K562 (cell line): Measurements from ENCODE around the gene NEDD1. TPM values are rescaled to one million over a fixed set of nuclear protein-coding genes. Genes with fewer than 3 reads are reported as not detected.

Experiments
- AFF4 ChIP-seq: sonication (generic); formaldehyde crosslinking; IDR thresholded peaks from 2 replicates; pipeline ENCODE4 v1.8.0; 2023; ENCODE audit warnings: mild to moderate bottlenecking, missing genetic modification reagents
- CBX3 ChIP-seq, 2 experiments: IDR thresholded peaks; 1 replicate in 1 of 2; 2 replicates in 1 of 2; pipeline ENCODE4 v1.6.1; 2012; ENCODE audit warnings: inconsistent platforms in 2 of 2, low read length in 2 of 2, borderline replicate concordance in 1 of 2, control low read depth in 1 of 2
- CTCFL ChIP-seq: IDR thresholded peaks from 2 replicates; pipeline ENCODE4 v1.6.1; 2011; ENCODE audit warnings: borderline replicate concordance, low read depth, mild to moderate bottlenecking, moderate library complexity, low read length; ENCODE audit not compliant: insufficient read depth, poor library complexity, severe bottlenecking
- CXXC5 ChIP-seq: fragments of 250-450 bp; sonication (Bioruptor Pico); IDR thresholded peaks from 2 replicates; pipeline ENCODE4 v1.8.0; 2022; ENCODE audit warnings: inconsistent platforms, mild to moderate bottlenecking, moderate library complexity
- E2F6 ChIP-seq, 2 experiments: IDR thresholded peaks; 2 replicates each; pipeline ENCODE4 v1.6.1; 2011; ENCODE audit warnings: borderline replicate concordance in 1 of 2, control low read depth in 1 of 2, low read depth in 1 of 2, low read length in 1 of 2, mild to moderate bottlenecking in 1 of 2, mixed read lengths in 1 of 2, moderate library complexity in 1 of 2; ENCODE audit not compliant: insufficient read depth in 1 of 2, insufficient read length in 1 of 2, poor library complexity in 1 of 2, severe bottlenecking in 1 of 2; ENCODE audit errors: extremely low read depth in 1 of 2
- NBN ChIP-seq: fragments of 450-650 bp; IDR thresholded peaks from 2 replicates; pipeline ENCODE4 v1.6.1; 2016; ENCODE audit warnings: low read depth, mild to moderate bottlenecking
- RBM39 ChIP-seq: fragments of 200-400 bp; formaldehyde crosslinking; optimal IDR thresholded peaks from 2 replicates; pipeline ENCODE3; 2018; ENCODE audit warnings: low read depth, low read length
- TCFL5 ChIP-seq: fragments of 250-450 bp; sonication (Bioruptor Pico); conservative IDR thresholded peaks from 2 replicates; pipeline ENCODE4 v1.6.1; 2021; ENCODE audit warnings: mild to moderate bottlenecking, moderate library complexity, matching md5 sums
- ZBTB9 ChIP-seq: fragments of 450-650 bp; formaldehyde crosslinking; IDR thresholded peaks from 2 replicates; pipeline ENCODE4 v1.4.0; 2020; ENCODE audit warnings: mild to moderate bottlenecking, moderate library complexity
- polyA plus RNA-seq, 8 experiments: library from polyadenylated mRNA; depleted of rRNA in 4 of 8; stranded (reverse) in 5 of 8; unstranded in 3 of 8; fragments of >200 nt; fragmentation: Nextera tagmentation in 2 of 8; fragmentation: Illumina TruSeq in 1 of 8; extraction: Ambion mirVana in 2 of 8; extraction: Trizol in 1 of 8; gene quantifications; 2 replicates each; pipeline versions ENCODE4 v1.2.1 to v1.2.3, GENCODE V29; 2011 to 2014; ENCODE audit warnings: inconsistent platforms in 1 of 8, missing spikeins in 1 of 8
- total RNA-seq, 7 experiments: library from RNA; depleted of rRNA in 6 of 7; stranded (reverse); fragments of >200 nt in 6 of 7; fragmentation: Illumina TruSeq in 2 of 7; extraction: Trizol in 2 of 7; gene quantifications; 2 replicates each; pipeline versions ENCODE4 v1.2.1 to v1.2.3, GENCODE V29; 2011 to 2021; ENCODE audit warnings: low replicate concordance in 1 of 7
- TF ChIP-seq, protein P1 (sequence below): sonication (generic); formaldehyde crosslinking; IDR thresholded peaks from 2 replicates; pipeline ENCODE4 v1.8.0; 2022; ENCODE audit warnings: mild to moderate bottlenecking, missing genetic modification reagents
- TF ChIP-seq, protein P2 (sequence below): fragments of 450-650 bp; formaldehyde crosslinking; IDR thresholded peaks from 2 replicates; pipeline ENCODE4 v1.4.0; 2022; ENCODE audit warnings: missing genetic modification characterization
- TF ChIP-seq, protein P3 (sequence below), 2 experiments: fragments of 250-450 bp in 1 of 2; fragments of 450-650 bp in 1 of 2; sonication (Bioruptor Pico) in 1 of 2; IDR thresholded peaks; 2 replicates each; pipeline versions ENCODE4 v1.6.1 to v1.8.0; 2016 to 2021; ENCODE audit warnings: mild to moderate bottlenecking in 2 of 2, moderate library complexity in 2 of 2, missing compliant biosample characterization in 1 of 2, missing genetic modification characterization in 1 of 2

The NEDD1 gene
- total and polyA plus RNA-seq, 9 of the 15 experiments (the other 6 are each of a cell fraction or from before 2014, with no cell fraction given): 7.5 to 29.3 (median 14.8) TPM

DNA sequence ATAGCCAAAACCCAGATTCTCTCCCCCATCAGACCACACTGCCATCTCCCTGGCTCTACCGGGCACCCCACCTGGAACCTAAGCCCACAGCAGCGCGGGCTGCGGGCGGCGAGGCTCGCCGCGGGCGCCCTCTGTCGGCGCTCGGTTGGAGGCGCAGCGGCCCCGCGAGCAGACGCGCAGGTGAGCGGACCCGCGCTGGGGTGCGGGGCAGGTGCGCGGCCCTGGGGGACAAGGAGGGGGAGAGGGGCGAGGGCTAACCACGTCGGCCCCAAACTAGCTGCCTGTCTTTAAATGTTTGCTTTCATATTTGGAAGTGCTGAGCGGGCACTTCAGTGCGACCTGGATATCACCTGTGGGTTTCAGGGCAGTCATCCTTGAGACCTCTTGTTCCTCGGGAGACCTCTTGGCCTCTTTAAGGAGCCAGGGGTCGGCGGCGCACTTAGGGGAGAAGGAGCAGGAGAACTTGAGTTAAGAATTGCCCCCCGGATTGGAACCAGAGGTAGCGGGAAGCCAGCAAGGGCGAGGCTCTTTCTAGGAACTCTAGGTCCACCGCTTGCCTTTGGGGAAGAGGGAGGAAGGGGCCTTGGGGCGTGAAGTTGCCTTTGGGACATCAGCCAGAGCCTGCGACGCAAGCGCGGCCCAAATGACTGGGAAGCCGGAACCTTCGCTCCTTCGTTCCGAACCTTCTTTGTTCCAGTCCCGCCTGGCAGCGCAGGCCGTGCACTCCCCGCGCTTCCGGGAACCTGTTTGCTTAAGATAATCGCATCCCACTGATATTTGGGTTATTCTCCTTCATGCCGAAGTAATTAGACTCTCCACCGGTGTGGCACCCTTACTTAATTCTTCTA, 78.7 kb downstream of the NEDD1 start (continued):
- TF ChIP-seq ZBTB9 (CRISPR knock-in tag) (no peak), TCFL5 (CRISPR knock-in tag) (no peak), CBX3 (IDR thresholded peaks at IDR 0.05; ENCODE audit: borderline replicate concordance in 1 of 2, low read length in 2 of 2) (no peak), E2F6 (IDR thresholded peaks at IDR 0.05; ENCODE audit: borderline replicate concordance in 1 of 2, extremely low read depth in 1 of 2, insufficient read depth in 1 of 2, insufficient read length in 1 of 2, low read depth in 1 of 2, low read length in 1 of 2, poor library complexity in 1 of 2, severe bottlenecking in 1 of 2) (peak in 1 of 2 experiments; percentile 18), AFF4 (CRISPR knock-in tag) (no peak), NBN (no peak), RBM39 (no peak), CXXC5 (0 out of 2 replicates have a peak, but pooled peaks have one; percentile 32), CTCFL (peak; percentile 25)
- TF ChIP-seq, protein P1, sequence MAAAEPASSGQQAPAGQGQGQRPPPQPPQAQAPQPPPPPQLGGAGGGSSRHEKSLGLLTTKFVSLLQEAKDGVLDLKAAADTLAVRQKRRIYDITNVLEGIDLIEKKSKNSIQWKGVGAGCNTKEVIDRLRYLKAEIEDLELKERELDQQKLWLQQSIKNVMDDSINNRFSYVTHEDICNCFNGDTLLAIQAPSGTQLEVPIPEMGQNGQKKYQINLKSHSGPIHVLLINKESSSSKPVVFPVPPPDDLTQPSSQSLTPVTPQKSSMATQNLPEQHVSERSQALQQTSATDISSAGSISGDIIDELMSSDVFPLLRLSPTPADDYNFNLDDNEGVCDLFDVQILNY: no peak
- TF ChIP-seq, protein P2, sequence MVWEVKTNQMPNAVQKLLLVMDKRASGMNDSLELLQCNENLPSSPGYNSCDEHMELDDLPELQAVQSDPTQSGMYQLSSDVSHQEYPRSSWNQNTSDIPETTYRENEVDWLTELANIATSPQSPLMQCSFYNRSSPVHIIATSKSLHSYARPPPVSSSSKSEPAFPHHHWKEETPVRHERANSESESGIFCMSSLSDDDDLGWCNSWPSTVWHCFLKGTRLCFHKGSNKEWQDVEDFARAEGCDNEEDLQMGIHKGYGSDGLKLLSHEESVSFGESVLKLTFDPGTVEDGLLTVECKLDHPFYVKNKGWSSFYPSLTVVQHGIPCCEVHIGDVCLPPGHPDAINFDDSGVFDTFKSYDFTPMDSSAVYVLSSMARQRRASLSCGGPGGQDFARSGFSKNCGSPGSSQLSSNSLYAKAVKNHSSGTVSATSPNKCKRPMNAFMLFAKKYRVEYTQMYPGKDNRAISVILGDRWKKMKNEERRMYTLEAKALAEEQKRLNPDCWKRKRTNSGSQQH (CRISPR knock-in tag): no peak
- TF ChIP-seq, protein P3, sequence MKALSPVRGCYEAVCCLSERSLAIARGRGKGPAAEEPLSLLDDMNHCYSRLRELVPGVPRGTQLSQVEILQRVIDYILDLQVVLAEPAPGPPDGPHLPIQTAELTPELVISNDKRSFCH (CRISPR knock-in tag; IDR thresholded peaks at IDR 0.05): no peak
- TF ChIP-seq, protein P3 (tag; IDR thresholded peaks at IDR 0.05): no peak
